ENCODE results near the gene GSAP. TPM values are rescaled to one million over a fixed set of nuclear protein-coding genes. Genes with fewer than 3 reads are reported as not detected.
"Not testable (repeated sequence)": the region's sequence is repeated elsewhere in the genome, so short reads cannot be mapped to it uniquely, and the experiment has no call there.

Gene GSAP
- total RNA-seq, 4 donors from 2014 or later = 43.1 to 65.2 (median 52.4) TPM

DNA sequence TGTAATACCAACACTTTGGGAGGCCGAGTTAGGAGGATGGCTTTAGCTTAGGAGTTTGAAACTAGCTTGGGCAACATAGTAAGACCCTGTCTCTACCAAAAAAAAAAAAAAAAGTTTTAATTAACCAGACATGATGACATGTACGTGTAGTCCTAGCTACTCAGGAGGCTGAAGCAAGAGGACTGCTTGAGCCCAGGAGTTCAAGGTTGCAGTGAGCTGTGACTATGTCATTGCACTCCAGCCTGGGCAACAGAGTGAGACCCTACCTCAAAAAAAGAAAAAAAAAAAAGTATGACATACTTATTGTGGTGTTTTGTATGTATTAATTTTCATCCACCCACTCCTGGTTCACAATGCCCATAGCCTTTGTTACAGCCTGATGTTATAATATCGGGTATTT lies 69.7 kb downstream of the GSAP start:
- intact Hi-C loops (cut with DNase I) = no loop called here

DNA sequence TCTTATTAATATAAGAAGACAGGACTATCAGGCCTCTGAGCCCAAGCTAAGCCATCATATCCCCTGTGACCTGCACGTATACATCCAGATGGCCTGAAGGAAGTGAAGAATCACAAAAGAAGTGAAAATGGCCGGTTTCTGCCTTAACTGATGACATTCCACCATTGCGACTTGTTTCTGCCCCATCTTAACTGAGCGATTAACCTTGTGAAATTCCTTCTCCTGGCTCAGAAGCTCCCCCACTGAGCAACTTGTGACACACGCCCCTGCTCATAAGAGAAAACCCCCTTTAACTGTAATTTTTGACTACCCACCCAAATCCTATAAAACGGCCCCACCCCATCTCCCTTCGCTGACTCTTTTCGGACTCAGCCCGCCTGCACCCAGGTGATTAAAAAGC lies 70.7 kb downstream of the GSAP start:
- H3K27me3 ChIP-seq; H3K9me3 ChIP-seq; H3K4me3 ChIP-seq (replicated peaks in 1 of 3); intact Hi-C loops (cut with DNase I); H3K27ac ChIP-seq; DNase-seq; H3K36me3 ChIP-seq: not testable (repeated sequence)
- peaks cover 8 to 14% of the 10 kb centered on the region in 2 donors for H3K4me1 ChIP-seq
- 95 to 96% methylated on average over 9 of the region's 9 CpGs for WGBS, 2 donors

More for the DNA sequence above, 69.7 kb downstream of the GSAP start:
- no peak for DNase-seq
- no peak for TF ChIP-seq POLR2A (IDR thresholded peaks at IDR 0.05)
- TF ChIP-seq, protein P1, sequence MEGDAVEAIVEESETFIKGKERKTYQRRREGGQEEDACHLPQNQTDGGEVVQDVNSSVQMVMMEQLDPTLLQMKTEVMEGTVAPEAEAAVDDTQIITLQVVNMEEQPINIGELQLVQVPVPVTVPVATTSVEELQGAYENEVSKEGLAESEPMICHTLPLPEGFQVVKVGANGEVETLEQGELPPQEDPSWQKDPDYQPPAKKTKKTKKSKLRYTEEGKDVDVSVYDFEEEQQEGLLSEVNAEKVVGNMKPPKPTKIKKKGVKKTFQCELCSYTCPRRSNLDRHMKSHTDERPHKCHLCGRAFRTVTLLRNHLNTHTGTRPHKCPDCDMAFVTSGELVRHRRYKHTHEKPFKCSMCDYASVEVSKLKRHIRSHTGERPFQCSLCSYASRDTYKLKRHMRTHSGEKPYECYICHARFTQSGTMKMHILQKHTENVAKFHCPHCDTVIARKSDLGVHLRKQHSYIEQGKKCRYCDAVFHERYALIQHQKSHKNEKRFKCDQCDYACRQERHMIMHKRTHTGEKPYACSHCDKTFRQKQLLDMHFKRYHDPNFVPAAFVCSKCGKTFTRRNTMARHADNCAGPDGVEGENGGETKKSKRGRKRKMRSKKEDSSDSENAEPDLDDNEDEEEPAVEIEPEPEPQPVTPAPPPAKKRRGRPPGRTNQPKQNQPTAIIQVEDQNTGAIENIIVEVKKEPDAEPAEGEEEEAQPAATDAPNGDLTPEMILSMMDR (IDR thresholded peaks at IDR 0.05) = no peak
- WGBS, 2 donors = 94 to 95% methylated on average over 3 of the region's 3 CpGs
- no peak overlapping the region for H3K4me3 ChIP-seq (replicated peaks in 1 of 3)
- no peak overlapping the region for H3K27ac ChIP-seq
- no peaks in the 10 kb centered on the region for H3K9me3 ChIP-seq
- H3K27me3 ChIP-seq = no peaks in the 10 kb centered on the region
- H3K36me3 ChIP-seq = no peaks in the 10 kb centered on the region
- peaks cover 8 to 14% of the 10 kb centered on the region in 2 donors for H3K4me1 ChIP-seq

DNA sequence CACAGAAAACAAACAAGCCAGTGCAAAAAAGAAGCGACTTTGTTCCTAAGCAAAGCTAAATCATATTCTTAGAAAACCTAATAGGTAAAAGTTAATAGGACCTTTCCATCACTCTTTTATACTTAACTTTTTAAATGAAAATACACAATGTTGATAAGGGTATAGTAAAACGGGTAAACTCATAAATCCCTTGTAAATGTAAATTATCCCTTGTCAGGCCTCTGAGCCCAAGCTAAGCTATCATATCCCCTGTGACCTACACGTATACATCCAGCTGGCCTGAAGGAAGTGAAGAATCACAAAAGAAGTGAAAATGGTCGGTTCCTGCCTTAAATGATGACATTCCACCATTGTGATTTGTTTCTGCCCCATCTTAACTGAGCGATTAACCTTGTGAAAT lies 76.4 kb downstream of the GSAP start:
- DNase-seq = no peak
- 90 to 91% methylated on average over 5 of the region's 5 CpGs for WGBS, 2 donors
- intact Hi-C loops (cut with DNase I) = loop anchor here (10.0 kb wide), 1 partner anchor 95 kb away; no protein-coding TSS in a partner anchor
- Histone ChIP-seq H3K27ac (no peak overlapping the region), H3K36me3 (no peaks in the 10 kb centered on the region), H3K27me3 (no peaks in the 10 kb centered on the region), H3K9me3 (no peaks in the 10 kb centered on the region), H3K4me1 (peaks cover 0 to 7% of the 10 kb centered on the region in 2 donors), H3K4me3 (replicated peaks in 1 of 3) (no peak overlapping the region)
- TF ChIP-seq, protein P1 (IDR thresholded peaks at IDR 0.05) = no peak
- TF ChIP-seq POLR2A (IDR thresholded peaks at IDR 0.05) = no peak

DNA sequence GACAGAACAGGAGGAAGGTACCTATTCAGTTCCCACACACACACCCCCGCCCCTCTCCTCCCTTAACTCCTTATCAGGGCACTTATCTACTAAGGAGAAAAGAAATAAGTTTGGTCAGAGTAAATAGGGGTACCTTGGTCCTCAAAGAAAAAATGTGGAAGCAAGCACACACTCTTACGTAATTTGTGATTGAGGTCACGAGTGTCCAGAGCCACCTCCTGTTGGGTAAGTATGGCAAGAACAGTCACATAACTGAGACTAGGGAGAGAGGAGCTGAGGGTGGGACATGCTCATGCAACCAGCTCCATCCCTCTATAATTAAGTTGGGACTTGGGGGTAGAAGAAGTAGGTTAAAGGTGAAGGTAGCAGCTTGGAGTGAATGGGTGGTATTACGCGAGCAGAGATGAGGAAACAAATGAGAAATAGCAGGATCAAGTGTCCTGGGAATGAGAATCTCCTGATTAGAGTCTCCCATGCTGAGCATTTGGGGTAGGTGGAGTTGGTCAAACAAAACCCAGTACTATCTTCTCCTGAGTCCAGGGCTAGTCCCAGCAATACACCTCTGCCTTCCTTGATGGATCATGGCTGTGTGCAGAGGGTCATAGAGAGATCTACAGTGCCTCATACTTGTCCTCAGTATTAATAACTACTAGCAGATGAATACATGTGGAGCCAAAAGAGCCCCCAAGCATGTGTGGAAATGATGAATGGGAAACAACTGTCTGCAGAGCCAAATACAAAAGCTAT lies 77.1 kb downstream of the GSAP start:
- 78% methylated on average over 5 of the region's 5 CpGs for WGBS, 2 donors
- no peaks in the 10 kb centered on the region for H3K27me3 ChIP-seq
- TF ChIP-seq, protein P1 (IDR thresholded peaks at IDR 0.05) = no peak
- TF ChIP-seq POLR2A (IDR thresholded peaks at IDR 0.05) = no peak
- H3K9me3 ChIP-seq = no peaks in the 10 kb centered on the region
- no peak for DNase-seq
- no peaks in the 10 kb centered on the region for H3K36me3 ChIP-seq
- intact Hi-C loops (cut with DNase I) = loop anchor here (10.0 kb wide), 1 partner anchor 94 kb away; no protein-coding TSS in a partner anchor
- peaks cover 0 to 7% of the 10 kb centered on the region in 2 donors for H3K4me1 ChIP-seq
- no peak overlapping the region for H3K27ac ChIP-seq
- H3K4me3 ChIP-seq (replicated peaks in 1 of 3) = no peak overlapping the region

DNA sequence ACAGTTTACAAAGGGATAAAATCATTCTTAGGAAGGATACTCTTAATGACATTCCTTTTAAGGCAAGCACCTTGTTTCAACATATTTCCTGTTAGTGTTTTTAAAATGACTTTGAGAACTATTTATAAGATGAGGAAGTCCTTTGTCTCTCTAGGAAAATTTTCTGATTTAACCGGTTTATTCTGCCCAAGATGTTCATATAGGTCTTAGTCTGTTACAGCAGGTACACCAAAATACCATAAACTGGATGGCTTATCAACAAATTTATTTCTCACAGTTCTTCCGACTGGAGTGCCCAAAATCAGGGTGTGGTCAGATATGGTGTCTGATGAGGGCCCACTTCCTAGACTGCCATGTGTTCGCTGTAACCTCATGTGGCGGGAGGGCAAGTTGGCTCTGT lies 77.9 kb downstream of the GSAP start:
- intact Hi-C loops (cut with DNase I) = loop anchor here (10.0 kb wide), 1 partner anchor 93 kb away; no protein-coding TSS in a partner anchor
- DNase-seq = no peak
- H3K36me3 ChIP-seq = no peaks in the 10 kb centered on the region
- no peaks in the 10 kb centered on the region for H3K9me3 ChIP-seq
- no peak overlapping the region for H3K4me3 ChIP-seq (replicated peaks in 1 of 3)
- H3K4me1 ChIP-seq = peaks cover 0 to 7% of the 10 kb centered on the region in 2 donors
- no peaks in the 10 kb centered on the region for H3K27me3 ChIP-seq
- H3K27ac ChIP-seq = peak overlapping the region in 1 of 3 donors; percentile 33
- 65 to 72% methylated on average over 4 of the region's 4 CpGs for WGBS, 2 donors
- no peak for TF ChIP-seq POLR2A (IDR thresholded peaks at IDR 0.05)
- TF ChIP-seq, protein P1 (IDR thresholded peaks at IDR 0.05) = no peak

Measured in thyroid gland (tissue), 4 donors.